ENCODE measurements around the gene CDH5.
"Not testable (repeated sequence)": the region's sequence is repeated elsewhere in the genome, so short reads cannot be mapped to it uniquely, and the experiment has no call there.

CDH5 gene

DNA sequence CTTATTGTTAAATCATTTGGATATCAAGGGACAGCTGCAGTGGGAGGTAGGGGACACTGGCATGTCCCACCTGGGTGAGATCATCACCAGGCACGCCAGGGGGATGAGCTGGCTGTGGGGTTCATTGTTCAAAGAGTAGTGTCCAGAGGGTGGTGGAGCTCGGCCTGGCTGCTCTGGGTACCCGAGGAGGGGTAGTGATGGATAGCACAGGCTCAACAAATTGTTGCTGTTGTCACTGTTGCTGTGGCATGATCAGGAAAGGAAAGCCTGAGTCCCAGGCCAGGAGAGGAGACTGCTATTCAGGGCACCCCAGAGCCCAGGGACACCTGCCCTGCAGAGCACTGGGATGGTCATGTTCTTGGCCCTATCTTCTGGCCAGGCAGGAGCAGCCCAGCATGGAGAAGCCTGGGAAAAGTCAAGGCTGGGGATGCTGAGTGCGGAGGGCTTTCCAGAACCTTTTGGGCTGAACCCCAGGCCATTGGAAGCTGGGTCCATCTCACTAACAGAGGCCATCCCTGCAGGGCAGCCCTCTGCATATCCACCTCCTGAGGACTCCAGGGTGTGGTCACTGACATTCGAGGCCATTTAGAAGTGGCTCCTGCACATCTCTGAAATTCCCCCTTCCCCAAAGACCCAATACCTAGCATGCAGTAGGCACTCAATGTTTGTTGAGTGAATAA is 72.7 kb downstream of the CDH5 start:
- DNase-seq (ENCODE audit: low read depth) = no peak

DNA sequence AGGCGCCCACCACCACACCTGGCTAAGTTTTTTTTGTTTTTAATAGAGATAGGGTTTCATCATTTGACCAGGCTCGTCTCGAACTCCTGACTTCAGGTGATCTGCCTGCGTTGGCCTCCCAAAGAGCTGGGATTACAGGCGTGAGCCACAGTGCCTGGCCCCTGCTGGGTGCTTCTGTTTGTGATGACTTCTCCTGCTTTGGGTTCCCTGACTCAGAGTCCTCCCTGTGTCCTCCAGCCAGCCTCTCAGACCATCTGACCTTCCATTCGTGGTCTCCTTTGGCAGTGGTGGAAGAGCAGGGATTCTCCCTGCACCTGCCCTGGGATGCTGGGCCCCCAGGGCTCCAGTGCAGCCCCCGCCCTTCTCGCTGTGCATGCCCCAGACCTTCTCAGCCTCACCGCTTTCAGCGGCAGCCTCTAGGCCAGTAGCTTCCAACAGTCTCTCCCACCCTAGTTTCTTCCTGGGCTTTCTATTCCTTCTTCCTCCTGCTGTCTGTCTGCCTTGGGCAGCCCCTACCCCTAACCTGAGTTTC is 73.8 kb downstream of the CDH5 start:
- DNase-seq (ENCODE audit: low read depth) = no peak

DNA sequence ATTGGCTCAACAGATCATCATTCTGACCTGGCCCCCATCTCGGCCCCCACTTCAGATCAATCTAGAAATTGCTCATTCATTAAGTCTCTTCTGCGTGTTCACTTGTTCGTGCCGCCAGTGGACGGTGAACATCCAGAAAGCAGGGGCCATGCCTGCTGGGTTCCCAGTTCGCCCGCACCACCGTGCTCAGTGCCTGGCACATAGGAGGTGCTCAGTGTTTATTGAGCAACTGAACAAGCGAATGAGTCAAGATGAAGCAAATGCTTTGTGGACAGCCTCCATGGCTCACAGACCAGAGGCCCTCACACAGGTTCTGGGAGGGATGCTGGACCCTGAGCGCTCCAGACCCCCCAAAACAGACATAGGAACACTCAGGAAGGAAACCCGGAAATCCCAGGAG is 74.5 kb downstream of the CDH5 start:
- DNase-seq (ENCODE audit: low read depth) = no peak

DNA sequence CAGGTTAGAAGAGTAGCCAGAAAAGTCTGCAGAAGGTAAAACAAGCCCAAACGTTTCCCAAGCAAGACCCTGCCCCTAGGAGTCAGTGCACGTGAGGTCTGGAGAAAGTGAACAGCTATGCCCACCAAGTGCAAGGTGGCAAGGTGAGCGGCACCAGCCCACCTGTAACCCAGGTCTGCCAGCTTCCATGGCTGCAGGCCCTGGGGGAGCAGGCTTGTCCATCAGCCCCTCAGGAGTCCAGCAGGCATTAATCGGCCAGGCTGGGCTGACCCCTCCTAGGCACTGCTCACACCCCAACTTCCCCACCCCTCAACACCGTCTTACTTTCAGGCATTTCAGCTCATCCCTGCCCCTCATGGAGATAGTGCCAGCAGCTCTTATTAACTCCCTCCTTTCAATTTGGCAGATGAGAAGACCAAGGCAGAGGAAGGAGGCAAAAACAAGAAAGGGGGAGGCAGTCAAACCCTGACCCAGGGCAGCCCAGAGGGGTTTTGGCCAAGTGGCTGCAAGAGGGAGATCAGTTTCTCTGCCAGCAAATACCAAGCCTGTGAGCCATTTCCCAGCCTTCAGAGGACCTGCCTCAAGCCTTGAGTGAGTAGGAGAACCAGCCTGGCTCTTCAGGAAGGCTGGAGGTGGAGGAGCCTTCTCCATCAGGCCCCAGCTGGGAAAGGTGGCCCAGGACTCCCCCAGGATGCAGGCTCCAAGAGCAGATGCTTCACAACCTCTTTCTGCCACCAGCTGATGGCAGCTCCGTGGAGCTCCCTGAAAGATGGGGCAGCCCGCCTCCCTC is 75.3 kb downstream of the CDH5 start:
- peak; percentile 60 for DNase-seq (ENCODE audit: low read depth)

DNA sequence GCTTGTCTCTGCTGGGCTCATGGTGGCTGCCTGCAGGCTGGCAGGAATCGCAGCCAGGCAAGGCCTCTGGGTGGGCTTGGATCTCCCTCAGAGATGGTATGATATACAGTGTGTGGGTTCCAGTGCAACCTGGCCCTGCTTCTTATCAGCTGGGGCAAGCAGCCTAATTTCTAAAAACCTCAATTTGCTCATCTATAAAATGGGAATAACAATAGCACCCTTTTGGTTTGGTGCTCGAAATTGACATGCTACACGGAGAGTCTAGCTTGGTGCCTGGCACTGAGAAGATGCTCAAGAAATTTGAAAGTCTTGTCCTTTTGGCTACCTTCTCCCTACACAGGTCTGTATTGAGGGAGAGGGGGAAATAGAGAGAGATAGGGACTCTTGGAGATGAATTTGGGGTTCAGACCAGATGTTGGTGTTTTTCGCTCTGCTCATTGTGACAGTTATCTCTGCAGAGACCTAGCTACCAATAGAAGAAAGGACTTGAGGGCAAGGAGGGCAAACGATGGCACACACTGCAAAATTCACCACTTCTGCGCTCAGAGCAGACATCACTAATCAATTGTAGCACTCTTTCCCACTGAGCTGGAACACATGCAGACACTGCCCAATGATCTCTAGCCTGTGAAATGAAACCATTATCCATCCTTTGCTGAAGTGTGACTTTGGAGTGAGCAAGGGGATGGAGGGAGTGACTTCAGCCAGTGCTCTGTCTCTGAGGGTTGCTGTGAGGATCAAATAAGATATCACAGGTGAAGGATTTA is 76.2 kb downstream of the CDH5 start:
- DNase-seq (ENCODE audit: low read depth) = no peak

DNA sequence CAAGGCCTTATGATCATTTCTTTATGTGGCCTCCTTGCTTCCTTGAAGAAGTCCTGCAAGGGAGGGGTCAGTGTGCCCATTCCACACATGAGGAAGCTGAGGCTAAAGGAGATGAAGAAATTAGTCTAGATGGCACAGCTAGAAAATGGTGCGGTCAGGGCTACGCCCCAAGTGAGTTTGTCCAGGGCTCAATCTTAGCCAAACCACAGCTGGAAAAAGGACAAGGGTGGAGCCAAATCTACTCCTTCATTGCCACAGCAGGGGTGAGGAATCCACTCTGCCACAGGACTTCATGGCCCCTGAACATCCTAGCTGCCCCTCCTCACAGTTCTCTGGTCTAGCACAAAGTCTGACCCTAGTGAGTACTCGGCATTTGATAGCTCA is 76.8 kb downstream of the CDH5 start:
- no peak for DNase-seq (ENCODE audit: low read depth)

DNA sequence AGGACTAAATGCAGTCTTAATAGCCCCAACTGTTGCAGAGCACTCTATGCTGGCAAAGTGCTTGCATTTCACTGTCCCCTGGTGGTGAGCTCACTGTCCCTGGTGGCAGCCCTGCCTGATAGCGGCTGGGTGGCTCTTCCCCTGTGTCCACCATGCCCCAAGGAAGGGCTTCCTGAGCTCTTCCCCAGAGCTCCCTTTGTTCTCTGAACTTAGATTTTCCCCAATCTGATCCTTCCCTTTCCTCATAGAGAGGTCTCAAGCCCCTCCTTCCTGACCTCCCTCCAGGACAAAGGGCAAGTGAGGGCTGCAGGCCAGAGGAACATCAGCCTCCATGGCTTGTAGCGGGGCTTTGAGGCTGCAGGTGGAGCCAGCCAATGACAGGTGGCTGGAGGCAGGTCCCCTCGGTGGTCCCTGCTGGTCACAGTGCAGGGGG is 77.6 kb downstream of the CDH5 start:
- DNase-seq (ENCODE audit: low read depth) = no peak

DNA sequence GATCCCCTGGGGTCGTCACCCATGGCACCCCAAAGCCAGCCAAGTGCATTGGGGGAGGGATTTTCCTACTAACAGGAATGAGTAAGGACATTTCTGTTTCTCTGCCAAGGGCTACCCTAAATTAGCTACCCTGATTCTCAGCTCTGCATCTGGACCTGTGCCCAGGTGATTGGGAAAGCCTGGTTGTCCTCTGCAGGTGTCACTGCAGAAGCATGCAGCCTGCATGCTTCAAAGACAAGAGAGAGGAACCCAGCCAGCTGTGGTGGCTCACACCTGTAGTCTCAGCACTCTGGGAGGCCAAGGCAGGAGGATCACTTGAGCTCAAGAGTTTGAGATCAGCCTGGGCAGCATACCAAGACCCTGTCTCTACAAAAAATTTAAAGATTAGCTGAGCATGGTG is 80.2 kb downstream of the CDH5 start:
- no peak for DNase-seq (ENCODE audit: low read depth)

DNA sequence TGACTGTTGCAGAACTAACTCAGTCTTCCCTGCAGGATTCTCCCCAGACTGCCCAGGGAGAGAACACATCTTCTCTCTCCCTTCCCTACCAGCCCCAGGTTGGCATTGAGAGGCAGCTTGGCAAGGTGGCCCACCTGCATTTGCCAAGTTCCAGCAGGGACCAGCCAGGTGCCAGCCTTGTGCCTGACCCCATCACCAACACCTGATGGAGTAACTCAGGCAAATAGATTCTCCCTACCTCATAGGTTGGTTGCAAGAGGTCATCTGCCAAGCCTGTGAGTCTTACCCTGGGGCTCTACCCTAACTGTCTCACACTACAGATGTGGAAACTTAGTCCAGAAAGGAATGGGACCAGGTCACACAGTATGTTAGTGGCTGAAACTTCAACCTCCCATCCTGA is 81.0 kb downstream of the CDH5 start:
- no peak for DNase-seq (ENCODE audit: low read depth)

DNA sequence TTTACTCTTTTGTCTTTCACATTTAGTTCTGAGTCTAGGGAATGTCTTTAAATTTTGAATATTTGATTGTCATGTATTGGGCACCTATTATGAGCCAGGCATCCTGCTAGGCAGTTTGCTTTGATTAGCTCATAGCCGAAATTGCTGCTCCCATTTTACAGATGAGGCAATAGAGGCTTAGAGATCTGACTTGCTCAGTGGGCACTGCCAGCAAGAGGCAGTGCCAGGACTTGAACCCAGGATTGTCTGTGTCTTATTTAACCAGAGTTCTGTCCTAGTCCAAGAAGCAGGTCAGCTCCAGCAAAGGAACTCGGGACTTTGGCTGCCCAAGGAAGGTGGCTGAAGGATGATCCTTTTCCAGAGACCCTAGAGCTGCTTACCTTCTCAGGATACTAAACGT is 85.1 kb downstream of the CDH5 start:
- DNase-seq (ENCODE audit: low read depth) = no peak

DNA sequence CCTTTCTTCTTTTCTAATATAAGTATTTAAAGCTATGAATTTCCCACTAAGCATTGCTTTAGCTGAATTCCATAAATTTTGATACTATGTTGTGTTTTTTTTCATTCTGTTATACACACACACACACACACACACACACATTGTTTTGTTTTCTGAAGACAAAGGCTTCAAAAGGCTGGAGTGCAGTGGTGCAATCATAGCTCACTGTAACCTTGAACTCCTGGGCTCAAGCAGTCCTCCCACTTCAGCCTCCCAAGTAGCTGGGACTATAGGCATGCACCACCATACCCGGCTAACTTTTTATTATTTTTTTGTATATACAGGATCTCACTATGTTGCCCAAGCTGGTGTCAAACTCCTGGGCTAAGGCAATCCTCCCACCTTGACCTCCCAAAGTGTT is 86.7 kb downstream of the CDH5 start:
- DNase-seq (ENCODE audit: low read depth) = not testable (repeated sequence)
